Measurements from ENCODE around the gene PTBP1. TPM values are rescaled to one million over a fixed set of nuclear protein-coding genes. Genes with fewer than 3 reads are reported as not detected.
"Not testable (repeated sequence)": the region's sequence is repeated elsewhere in the genome, so short reads cannot be mapped to it uniquely, and the experiment has no call there.

Gene PTBP1
- total RNA-seq, 2 experiments from 2014 or later: 584 to 738 TPM

DNA sequence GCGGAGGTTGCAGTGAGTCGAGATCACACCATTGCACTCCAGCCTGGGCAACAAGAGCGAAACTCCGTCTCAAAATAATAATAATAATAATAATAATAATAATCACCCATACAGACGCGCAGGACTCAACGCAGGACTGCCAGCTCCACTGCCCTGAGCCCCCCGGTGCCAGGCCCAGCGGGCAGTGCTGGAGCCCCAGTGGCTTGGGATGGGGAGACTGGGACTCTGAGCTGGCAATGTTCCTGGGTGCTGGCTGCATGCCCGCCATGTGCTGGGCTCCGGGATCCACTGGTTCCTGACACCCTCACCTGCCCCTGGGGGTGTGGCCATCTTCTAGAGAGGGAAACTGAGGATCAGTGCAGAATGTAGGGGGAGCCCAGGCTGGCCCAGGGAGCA is 30.1 kb downstream of the PTBP1 start:
- ChIA-PET CTCF (interaction anchor here (0.6 kb wide), 2 partner anchors 95 to 138 kb away, joined by 3 to 4 read pairs; no protein-coding TSS in a partner anchor), POLR2A (no interaction called here)
- intact Hi-C loops (cut with DNase I, micrococcal nuclease): no loop called here
- ATAC-seq (no peak), DNase-seq (no peak)
- H3K4me3 Mint-ChIP-seq: no peak overlapping the region
- H3K36me3 Mint-ChIP-seq (ENCODE audit: low read depth): no peaks in the 10 kb centered on the region
- H3K9me3 Mint-ChIP-seq (ENCODE audit: low read depth): no peaks in the 10 kb centered on the region
- H3K27ac Mint-ChIP-seq: no peak overlapping the region
- no peaks in the 10 kb centered on the region for H3K4me1 Mint-ChIP-seq
- H3K27me3 Mint-ChIP-seq: peaks cover 13% of the 10 kb centered on the region

GRCh38 chr19:827710-828321 is 30.6 kb downstream of the PTBP1 start, which contains the start of gene AZU1:
AZU1 (plus strand) TSS chr19:827837; CDS start chr19:827847, 10 bp downstream.
- POLR2A ChIA-PET: no interaction called here
- H3K27ac Mint-ChIP-seq: no peak within 1 kb of the TSS
- DNase-seq: no peak
- CTCF ChIA-PET: interaction anchor here (0.6 kb wide), 1 partner anchor 94 kb away, joined by 3 read pairs; no protein-coding TSS in a partner anchor
- H3K4me3 Mint-ChIP-seq: no peak within 1 kb of the TSS
- no peaks in the 10 kb centered on the region for H3K36me3 Mint-ChIP-seq (ENCODE audit: low read depth)
- H3K9me3 Mint-ChIP-seq (ENCODE audit: low read depth): no peaks in the 10 kb centered on the region
- H3K27me3 Mint-ChIP-seq: peaks cover 11% of the 10 kb centered on the region
- H3K4me1 Mint-ChIP-seq: no peaks in the 10 kb centered on the region
- ATAC-seq: no peak
- intact Hi-C loops (cut with DNase I, micrococcal nuclease): no loop called here

- H3K27me3 Mint-ChIP-seq: peaks cover 2% of the 10 kb centered on the region
- ChIA-PET CTCF (no interaction called here), POLR2A (no interaction called here)
- no peaks in the 10 kb centered on the region for H3K4me1 Mint-ChIP-seq
- no peaks in the 10 kb centered on the region for H3K9me3 Mint-ChIP-seq (ENCODE audit: low read depth)
- ATAC-seq (no peak), DNase-seq (no peak)
- no peak overlapping the region for H3K27ac Mint-ChIP-seq
- H3K36me3 Mint-ChIP-seq (ENCODE audit: low read depth): no peaks in the 10 kb centered on the region
- intact Hi-C loops (cut with DNase I, micrococcal nuclease): no loop called here
- H3K4me3 Mint-ChIP-seq: no peak overlapping the region
These were observed 32.0 kb downstream of the PTBP1 start for GRCh38 chr19:829129-829758.

- intact Hi-C loops (cut with DNase I, micrococcal nuclease): no loop called here
- Mint-ChIP-seq H3K4me1 (no peaks in the 10 kb centered on the region), H3K27me3 (peaks cover 6% of the 10 kb centered on the region), H3K9me3 (ENCODE audit: low read depth) (no peaks in the 10 kb centered on the region), H3K27ac (no peak overlapping the region), H3K4me3 (no peak overlapping the region), H3K36me3 (ENCODE audit: low read depth) (no peaks in the 10 kb centered on the region)
- POLR2A ChIA-PET: no interaction called here
- no peak for DNase-seq
- no peak for ATAC-seq
- CTCF ChIA-PET: interaction anchor here (1.0 kb wide), 1 partner anchor 49 kb away, joined by 3 read pairs; no protein-coding TSS in a partner anchor
These were observed 34.4 kb downstream of the PTBP1 start for GRCh38 chr19:831407-832369.

GRCh38 chr19:834216-834615 is 37.0 kb downstream of the PTBP1 start:
- H3K27ac Mint-ChIP-seq: no peak overlapping the region
- no peaks in the 10 kb centered on the region for H3K4me1 Mint-ChIP-seq
- CTCF ChIA-PET: no interaction called here
- no peak overlapping the region for H3K4me3 Mint-ChIP-seq
- no peak for DNase-seq
- H3K27me3 Mint-ChIP-seq: peaks cover 9% of the 10 kb centered on the region
- ATAC-seq: no peak
- intact Hi-C loops (cut with DNase I, micrococcal nuclease): no loop called here
- POLR2A ChIA-PET: no interaction called here
- H3K9me3 Mint-ChIP-seq (ENCODE audit: low read depth): no peaks in the 10 kb centered on the region
- no peaks in the 10 kb centered on the region for H3K36me3 Mint-ChIP-seq (ENCODE audit: low read depth)

DNA sequence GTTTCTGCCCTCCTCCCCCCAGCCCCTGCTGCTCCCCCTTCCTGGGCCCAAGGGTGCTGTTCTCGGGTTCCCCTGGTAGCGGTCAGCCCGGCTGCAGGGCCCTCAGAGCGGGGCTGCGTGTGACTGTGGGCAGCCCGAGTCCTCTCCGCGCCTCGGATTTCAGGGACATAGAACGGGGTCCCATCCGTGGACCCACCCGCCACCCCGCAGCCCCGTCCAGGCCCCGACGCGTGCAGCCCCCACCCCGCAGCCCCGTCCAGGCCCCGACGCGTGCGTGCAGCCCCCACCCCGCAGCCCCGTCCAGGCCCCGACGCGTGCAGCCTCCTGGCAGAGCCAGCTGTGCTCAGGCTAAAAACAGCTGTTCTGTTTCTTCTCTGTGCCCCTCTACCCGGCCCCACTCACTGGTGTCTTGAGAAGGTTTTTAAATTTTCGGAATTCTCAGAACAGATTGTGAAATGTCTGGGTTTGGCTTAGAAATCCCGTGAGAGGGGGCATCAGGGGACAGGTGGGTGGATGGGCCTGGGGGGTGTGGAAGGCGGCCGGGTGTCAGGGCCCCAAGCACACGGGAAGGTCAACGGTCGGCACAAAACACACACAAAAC is 38.1 kb downstream of the PTBP1 start:
- Mint-ChIP-seq H3K36me3 (ENCODE audit: low read depth) (no peaks in the 10 kb centered on the region), H3K27ac (no peak overlapping the region), H3K9me3 (ENCODE audit: low read depth) (no peaks in the 10 kb centered on the region), H3K4me3 (no peak overlapping the region), H3K4me1 (no peaks in the 10 kb centered on the region), H3K27me3 (peaks cover 9% of the 10 kb centered on the region)
- ChIA-PET POLR2A (no interaction called here), CTCF (no interaction called here)
- ATAC-seq: no peak
- intact Hi-C loops (cut with DNase I, micrococcal nuclease): no loop called here
- no peak for DNase-seq

- H3K4me3 Mint-ChIP-seq: no peak within 1 kb of the TSS
- peaks cover 22% of the 10 kb centered on the region for H3K27me3 Mint-ChIP-seq
- peaks cover 3% of the 10 kb centered on the region for H3K4me1 Mint-ChIP-seq
- no peaks in the 10 kb centered on the region for H3K36me3 Mint-ChIP-seq (ENCODE audit: low read depth)
- CTCF ChIA-PET: no interaction called here
- intact Hi-C loops (cut with DNase I, micrococcal nuclease): loop anchor here in 1 of 2 experiments (5.0 kb wide), 1 partner anchor 68 kb away; no protein-coding TSS in a partner anchor
- no peaks in the 10 kb centered on the region for H3K9me3 Mint-ChIP-seq (ENCODE audit: low read depth)
- ATAC-seq: no peak
- POLR2A ChIA-PET: interaction anchor here (0.6 kb wide), 1 partner anchor 58 kb away, joined by 5 read pairs; no protein-coding TSS in a partner anchor
- DNase-seq: no peak
- no peak within 1 kb of the TSS for H3K27ac Mint-ChIP-seq
These were observed 43.4 kb downstream of the PTBP1 start, which contains the start of gene PRTN3 for GRCh38 chr19:840519-841206. PRTN3 (plus strand) TSS chr19:840999; CDS start chr19:841009, 10 bp downstream.

- peaks cover 22% of the 10 kb centered on the region for H3K27me3 Mint-ChIP-seq
- CTCF ChIA-PET; H3K4me3 Mint-ChIP-seq; H3K4me1 Mint-ChIP-seq; H3K27ac Mint-ChIP-seq; H3K9me3 Mint-ChIP-seq (ENCODE audit: low read depth); POLR2A ChIA-PET; DNase-seq; ATAC-seq; H3K36me3 Mint-ChIP-seq (ENCODE audit: low read depth): not testable (repeated sequence)
- intact Hi-C loops (cut with DNase I, micrococcal nuclease): loop anchor here in 1 of 2 experiments (5.0 kb wide), 1 partner anchor 70 kb away; no protein-coding TSS in a partner anchor
These were observed 45.5 kb downstream of the PTBP1 start for GRCh38 chr19:842802-843179.

DNA sequence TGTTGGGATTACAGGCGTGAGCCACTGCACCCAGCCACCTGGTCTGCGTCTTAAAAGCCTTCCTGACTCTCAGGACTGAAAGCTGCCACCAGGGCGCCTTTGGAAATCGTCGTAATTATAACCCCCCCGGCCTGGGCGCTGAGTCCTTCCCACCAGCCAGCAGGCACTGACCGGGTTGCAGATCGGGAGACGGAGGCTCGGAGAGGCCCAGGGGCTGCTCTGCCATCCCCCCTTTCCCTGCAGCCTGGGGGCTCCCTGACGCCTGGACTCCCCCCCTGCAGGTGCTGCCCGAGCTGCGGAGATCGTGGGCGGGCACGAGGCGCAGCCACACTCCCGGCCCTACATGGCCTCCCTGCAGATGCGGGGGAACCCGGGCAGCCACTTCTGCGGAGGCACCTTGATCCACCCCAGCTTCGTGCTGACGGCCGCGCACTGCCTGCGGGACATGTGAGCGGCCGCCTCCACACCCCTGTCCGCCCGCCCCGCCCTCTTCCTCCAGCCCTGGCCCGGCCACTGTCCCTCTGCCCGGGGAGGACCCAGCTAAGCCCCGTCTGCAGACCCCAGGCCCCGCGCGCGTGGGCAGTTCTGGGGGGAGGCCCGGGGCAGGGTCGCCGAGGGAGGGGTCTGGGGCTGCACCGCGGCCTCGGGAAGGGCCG is 46.1 kb downstream of the PTBP1 start:
- Mint-ChIP-seq H3K27me3 (peaks cover 25% of the 10 kb centered on the region), H3K36me3 (ENCODE audit: low read depth) (no peaks in the 10 kb centered on the region), H3K4me1 (peaks cover 3% of the 10 kb centered on the region), H3K27ac (no peak overlapping the region), H3K4me3 (no peak overlapping the region), H3K9me3 (ENCODE audit: low read depth) (no peaks in the 10 kb centered on the region)
- CTCF ChIA-PET: no interaction called here
- POLR2A ChIA-PET: no interaction called here
- ATAC-seq (no peak), DNase-seq (no peak)
- intact Hi-C loops (cut with DNase I, micrococcal nuclease): loop anchor here in 1 of 2 experiments (5.0 kb wide), 1 partner anchor 71 kb away; no protein-coding TSS in a partner anchor

DNA sequence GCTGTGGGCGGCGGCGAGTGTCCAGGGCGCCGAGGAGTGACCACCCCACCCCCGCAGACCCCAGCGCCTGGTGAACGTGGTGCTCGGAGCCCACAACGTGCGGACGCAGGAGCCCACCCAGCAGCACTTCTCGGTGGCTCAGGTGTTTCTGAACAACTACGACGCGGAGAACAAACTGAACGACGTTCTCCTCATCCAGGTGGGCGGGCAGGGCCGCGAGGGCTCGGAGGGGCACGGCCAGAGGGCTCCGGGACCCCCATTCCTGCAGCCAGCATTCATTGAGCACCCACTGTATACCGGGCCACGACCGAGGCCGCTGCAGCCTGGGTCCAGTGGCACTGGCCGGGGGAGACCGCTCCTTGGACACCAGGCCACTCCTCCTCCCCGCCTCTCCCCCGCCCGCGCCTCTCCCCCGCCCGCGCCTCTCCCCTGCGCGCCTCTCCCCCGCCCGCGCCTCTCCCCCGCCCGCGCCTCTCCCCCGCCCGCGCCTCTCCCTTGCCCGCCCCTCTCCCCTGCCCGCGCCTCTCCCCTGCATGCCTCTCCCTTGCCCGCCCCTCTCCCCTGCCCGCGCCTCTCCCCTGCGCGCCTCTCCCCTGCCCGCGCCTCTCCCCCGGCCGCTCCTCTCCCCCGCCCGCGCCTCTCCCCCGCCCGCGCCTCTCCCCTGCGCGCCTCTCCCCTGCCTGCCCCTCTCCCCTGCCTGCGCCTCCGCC is 46.7 kb downstream of the PTBP1 start:
- POLR2A ChIA-PET: no interaction called here
- Mint-ChIP-seq H3K4me1 (peaks cover 3% of the 10 kb centered on the region), H3K9me3 (ENCODE audit: low read depth) (no peaks in the 10 kb centered on the region), H3K4me3 (no peak overlapping the region), H3K27ac (no peak overlapping the region), H3K27me3 (peaks cover 29% of the 10 kb centered on the region), H3K36me3 (ENCODE audit: low read depth) (no peaks in the 10 kb centered on the region)
- intact Hi-C loops (cut with DNase I, micrococcal nuclease): loop anchor here in 1 of 2 experiments (5.0 kb wide), 1 partner anchor 72 kb away; no protein-coding TSS in a partner anchor
- CTCF ChIA-PET: no interaction called here
- ATAC-seq: no peak
- no peak for DNase-seq
